H9 (cell line): Measurements from ENCODE around the gene DPF3. TPM values are rescaled to one million over a fixed set of nuclear protein-coding genes. Genes with fewer than 3 reads are reported as not detected.

Source experiments
- DNase-seq: peaks from one replicate; pipeline ENCODE4 v3.0.0-alpha.2; 2017
- H2AFZ ChIP-seq: one replicate; pipeline ENCODE4 v1.6.1; 2013; ENCODE audit warnings: mild to moderate bottlenecking, low read length, control low read depth, moderate library complexity
- H2AK5ac ChIP-seq: 2 replicates; pipeline ENCODE4 v1.6.1; 2013; ENCODE audit warnings: low read length, control low read depth, mixed read lengths; ENCODE audit not compliant: insufficient read length
- H2BK120ac ChIP-seq: one replicate; pipeline ENCODE4 v1.6.1; 2013; ENCODE audit warnings: low read depth, mild to moderate bottlenecking, low read length, control low read depth, inconsistent platforms; ENCODE audit not compliant: poor library complexity, severe bottlenecking
- H2BK12ac ChIP-seq: 2 replicates; pipeline ENCODE4 v1.6.1; 2013; ENCODE audit warnings: low read length, control low read depth, mixed read lengths, low read depth; ENCODE audit not compliant: insufficient read length
- H2BK15ac ChIP-seq: 2 replicates; pipeline ENCODE4 v1.6.1; 2013; ENCODE audit warnings: low read depth, low read length, control low read depth
- H2BK20ac ChIP-seq: one replicate; pipeline ENCODE4 v1.6.1; 2013; ENCODE audit warnings: low read depth, mild to moderate bottlenecking, low read length, control low read depth, inconsistent platforms; ENCODE audit not compliant: poor library complexity, severe bottlenecking
- H2BK5ac ChIP-seq: 2 replicates; pipeline ENCODE4 v1.6.1; 2013; ENCODE audit warnings: low read length, control low read depth, mixed read lengths; ENCODE audit not compliant: insufficient read length
- H3K14ac ChIP-seq: 2 replicates; pipeline ENCODE4 v1.6.1; 2013; ENCODE audit warnings: low read length, control low read depth; ENCODE audit not compliant: insufficient read depth
- H3K18ac ChIP-seq: 2 replicates; pipeline ENCODE4 v1.6.1; 2013; ENCODE audit warnings: low read depth, mild to moderate bottlenecking, mixed read lengths, low read length, control low read depth; ENCODE audit not compliant: insufficient read length
- H3K23ac ChIP-seq: 2 replicates; pipeline ENCODE4 v1.6.1; 2013; ENCODE audit warnings: low read length, control low read depth, mixed read lengths, low read depth; ENCODE audit not compliant: insufficient read length
- H3K23me2 ChIP-seq: 2 replicates; pipeline ENCODE4 v1.6.1; 2013; ENCODE audit warnings: low read depth, mild to moderate bottlenecking, mixed read lengths, low read length, control low read depth; ENCODE audit not compliant: insufficient read length, poor library complexity, severe bottlenecking
- H3K27ac ChIP-seq: 2 replicates; pipeline ENCODE4 v1.5.1; 2013; ENCODE audit warnings: low read length, control low read depth, mixed read lengths, low read depth; ENCODE audit not compliant: insufficient read length
- H3K27me3 ChIP-seq: 2 replicates; pipeline ENCODE4 v1.6.1; 2013; ENCODE audit warnings: low read length, control low read depth, inconsistent platforms; ENCODE audit not compliant: insufficient read depth
- H3K4ac ChIP-seq: 2 replicates; pipeline ENCODE4 v1.6.1; 2013; ENCODE audit warnings: low read depth, mild to moderate bottlenecking, control low read depth, inconsistent platforms, low read length, moderate library complexity
- H3K4me1 ChIP-seq: 2 replicates; pipeline ENCODE4 v1.6.1; 2013; ENCODE audit warnings: low read length, control low read depth, inconsistent platforms; ENCODE audit not compliant: insufficient read depth
- H3K4me2 ChIP-seq: 2 replicates; pipeline ENCODE4 v1.6.1; 2013; ENCODE audit warnings: low read length, control low read depth, mixed read lengths; ENCODE audit not compliant: insufficient read length, insufficient read depth
- H3K56ac ChIP-seq: 2 replicates; pipeline ENCODE4 v1.6.1; 2013; ENCODE audit warnings: low read depth, mild to moderate bottlenecking, mixed read lengths, low read length, control low read depth; ENCODE audit not compliant: insufficient read length
- H3K79me1 ChIP-seq: 2 replicates; pipeline ENCODE4 v1.6.1; 2013; ENCODE audit warnings: low read depth, mild to moderate bottlenecking, moderate library complexity, low read length, control low read depth, inconsistent platforms; ENCODE audit not compliant: insufficient read depth, poor library complexity, severe bottlenecking
- H3K79me2 ChIP-seq: 2 replicates; pipeline ENCODE4 v1.6.1; 2013; ENCODE audit warnings: low read length, control low read depth, inconsistent platforms; ENCODE audit not compliant: insufficient read depth
- H3K9ac ChIP-seq: 2 replicates; pipeline ENCODE4 v1.6.1; 2013; ENCODE audit warnings: low read length, control low read depth, mixed read lengths; ENCODE audit not compliant: insufficient read length; ENCODE audit errors: extremely low read depth
- H3K9me3 ChIP-seq: one replicate; pipeline ENCODE4 v1.6.1; 2013; ENCODE audit warnings: low read depth, low read length, inconsistent platforms; ENCODE audit not compliant: control insufficient read depth
- H3T11ph ChIP-seq: one replicate; pipeline ENCODE4 v1.6.1; 2013; ENCODE audit warnings: mild to moderate bottlenecking, low read length, control low read depth, inconsistent platforms
- H4K20me1 ChIP-seq: one replicate; pipeline ENCODE4 v1.6.1; 2013; ENCODE audit not compliant: control insufficient read depth, insufficient read length, insufficient read depth
- H4K5ac ChIP-seq: 2 replicates; pipeline ENCODE4 v1.6.1; 2013; ENCODE audit warnings: low read depth, mild to moderate bottlenecking, mixed read lengths, low read length, control low read depth; ENCODE audit not compliant: insufficient read length
- H4K8ac ChIP-seq: replicated peaks from 2 replicates; pipeline ENCODE4 v1.6.1; 2013; ENCODE audit warnings: low read length, control low read depth, mixed read lengths, low read depth; ENCODE audit not compliant: insufficient read length
- H4K91ac ChIP-seq: 2 replicates; pipeline ENCODE4 v1.6.1; 2013; ENCODE audit warnings: low read depth, mild to moderate bottlenecking, moderate library complexity, mixed read lengths, low read length, control low read depth; ENCODE audit not compliant: insufficient read length
- H3K27ac Mint-ChIP-seq, 3 experiments: 2 replicates in 2 of 3; 3 replicates in 1 of 3; pipeline ENCODE4 v1.8.0; 2020 to 2021; ENCODE audit warnings: mixed read lengths in 3 of 3, mild to moderate bottlenecking in 1 of 3, moderate library complexity in 1 of 3
- H3K27me3 Mint-ChIP-seq: 2 replicates; pipeline ENCODE4 v1.8.0; 2021; ENCODE audit warnings: low read depth, mild to moderate bottlenecking, moderate library complexity, mixed read lengths
- H3K36me3 Mint-ChIP-seq, 3 experiments: 2 replicates in 2 of 3; 3 replicates in 1 of 3; pipeline ENCODE4 v1.8.0; 2020 to 2021; ENCODE audit warnings: low read depth in 3 of 3, mixed read lengths in 3 of 3; ENCODE audit not compliant: insufficient read depth in 1 of 3
- H3K4me1 Mint-ChIP-seq, 2 experiments: 2 replicates each; pipeline ENCODE4 v1.8.0; 2020; ENCODE audit warnings: mixed read lengths in 2 of 2
- H3K4me3 Mint-ChIP-seq, 2 experiments: 2 replicates in 1 of 2; 3 replicates in 1 of 2; pipeline ENCODE4 v1.8.0; 2020 to 2021; ENCODE audit warnings: mild to moderate bottlenecking in 2 of 2, mixed read lengths in 2 of 2, moderate library complexity in 1 of 2
- H3K9me3 Mint-ChIP-seq, 2 experiments: 2 replicates in 1 of 2; 3 replicates in 1 of 2; pipeline ENCODE4 v1.8.0; 2020; ENCODE audit warnings: mild to moderate bottlenecking in 2 of 2, mixed read lengths in 2 of 2, moderate library complexity in 1 of 2
- CTCF ChIP-seq: fragments of 200-600 bp; sonication (generic); conservative IDR thresholded peaks from 3 replicates; pipeline ENCODE4 v1.8.0; 2021; ENCODE audit warnings: antibody characterized with exemption, mild to moderate bottlenecking
- WGBS: extraction: QIAGEN DNeasy Blood & Tissue Kit; methylation state at CpG from one replicate; pipeline ENCODE4 v1.1.7; 2013; ENCODE audit warnings: missing lambda C conversion rate, low lambda C conversion rate, mixed read lengths; ENCODE audit not compliant: insufficient read length; ENCODE audit errors: extremely low coverage; 5-methylcytosine and 5-hydroxymethylcytosine counted together
- total RNA-seq: library from RNA; stranded (reverse); gene quantifications from 2 replicates; pipeline ENCODE4 v1.2.1, GENCODE V29; 2021

Gene DPF3
- total RNA-seq, 1 experiment from 2014 or later = not detected

GRCh38 chr14:72742118-72742837, 151.6 kb downstream of the DPF3 start:
- Histone ChIP-seq H2BK12ac (no peak overlapping the region), H3K9ac (no peak overlapping the region), H4K91ac (no peak overlapping the region), H3K56ac (no peak overlapping the region), H2BK120ac (no peak overlapping the region), H2BK20ac (no peak overlapping the region), H4K20me1 (no peaks in the 10 kb centered on the region), H2AK5ac (no peak overlapping the region), H3K27me3 (no peaks in the 10 kb centered on the region), H3K4me1 (no peaks in the 10 kb centered on the region), H3K14ac (no peak overlapping the region), H3K4me2 (no peak overlapping the region), H3K23me2 (no peaks in the 10 kb centered on the region), H3T11ph (no peak overlapping the region), H2BK5ac (no peak overlapping the region), H3K27ac (no peak overlapping the region), H2AFZ (no peak overlapping the region), H3K9me3 (no peaks in the 10 kb centered on the region), H3K23ac (no peak overlapping the region), H3K79me2 (no peaks in the 10 kb centered on the region), H4K5ac (no peak overlapping the region), H3K18ac (no peak overlapping the region), H3K79me1 (no peaks in the 10 kb centered on the region), H2BK15ac (no peak overlapping the region), H3K4ac (no peak overlapping the region), H4K8ac (no peak overlapping the region)
- Mint-ChIP-seq H3K27me3 (peaks cover 3% of the 10 kb centered on the region), H3K36me3 (no peaks in the 10 kb centered on the region), H3K4me3 (no peak overlapping the region), H3K27ac (no peak overlapping the region), H3K4me1 (peaks cover 6 to 13% of the 10 kb centered on the region in 2 experiments), H3K9me3 (peaks cover 0 to 2% of the 10 kb centered on the region in 2 experiments; a peak in 2 of 5 replicates)
- no CpG with 5 or more reads among the region's 27 CpGs for WGBS
- no peak for TF ChIP-seq CTCF
- DNase-seq = no peak
